Calu3 (cell line): ENCODE results near the gene SOX14. TPM values are rescaled to one million over a fixed set of nuclear protein-coding genes. Genes with fewer than 3 reads are reported as not detected.

Source experiments
- BruUV-seq: library from RNA; stranded (reverse); fragments of 400-500 nt; replicated peaks from 2 replicates; lab custom pipeline; 2021; lab: Mats Ljungman, UMichigan
- CTCF ChIA-PET: fragments of 300-600 bp; sonication (Branson Sonifier 250); formaldehyde crosslinking; loops from one replicate; lab custom pipeline; 2022; ENCODE audit warnings: antibody characterized with exemption; lab: Charles Lee
- DNase-seq: peaks from one replicate; pipeline ENCODE4 v3.0.0; 2022
- H3K27ac Mint-ChIP-seq: one replicate; pipeline ENCODE4 v1.8.0; 2022; ENCODE audit warnings: mixed read lengths; ENCODE audit not compliant: unreplicated experiment
- H3K27me3 Mint-ChIP-seq: one replicate; pipeline ENCODE4 v1.8.0; 2022; ENCODE audit warnings: mixed read lengths; ENCODE audit not compliant: unreplicated experiment
- H3K36me3 Mint-ChIP-seq: one replicate; pipeline ENCODE4 v1.8.0; 2022; ENCODE audit warnings: mild to moderate bottlenecking, moderate library complexity, mixed read lengths; ENCODE audit not compliant: insufficient read depth, unreplicated experiment
- H3K4me1 Mint-ChIP-seq: one replicate; pipeline ENCODE4 v1.8.0; 2022; ENCODE audit warnings: mild to moderate bottlenecking, low read depth, mixed read lengths; ENCODE audit not compliant: unreplicated experiment
- H3K4me3 Mint-ChIP-seq: one replicate; pipeline ENCODE4 v1.8.0; 2022; ENCODE audit warnings: mild to moderate bottlenecking, low read depth, moderate library complexity, mixed read lengths; ENCODE audit not compliant: unreplicated experiment
- H3K9me3 Mint-ChIP-seq: one replicate; pipeline ENCODE4 v1.8.0; 2022; ENCODE audit warnings: low read depth, mixed read lengths; ENCODE audit not compliant: unreplicated experiment
- CTCF ChIP-seq: fragments of 200-600 bp; IDR thresholded peaks from one replicate; pipeline ENCODE4 v1.8.0; 2022; ENCODE audit warnings: antibody characterized with exemption; ENCODE audit not compliant: unreplicated experiment
- intact Hi-C: fragments of 100-400 bp; cut with micrococcal nuclease; formaldehyde crosslinking; loops from one replicate; pipeline ENCODE4 v1.10.0; 2022; ENCODE audit not compliant: unreplicated experiment
- total RNA-seq: library from RNA; stranded (reverse); gene quantifications from 2 replicates; pipeline ENCODE4 v1.2.3, GENCODE V29; 2022

The SOX14 gene
- total RNA-seq, 1 experiment from 2014 or later, result not detected

DNA sequence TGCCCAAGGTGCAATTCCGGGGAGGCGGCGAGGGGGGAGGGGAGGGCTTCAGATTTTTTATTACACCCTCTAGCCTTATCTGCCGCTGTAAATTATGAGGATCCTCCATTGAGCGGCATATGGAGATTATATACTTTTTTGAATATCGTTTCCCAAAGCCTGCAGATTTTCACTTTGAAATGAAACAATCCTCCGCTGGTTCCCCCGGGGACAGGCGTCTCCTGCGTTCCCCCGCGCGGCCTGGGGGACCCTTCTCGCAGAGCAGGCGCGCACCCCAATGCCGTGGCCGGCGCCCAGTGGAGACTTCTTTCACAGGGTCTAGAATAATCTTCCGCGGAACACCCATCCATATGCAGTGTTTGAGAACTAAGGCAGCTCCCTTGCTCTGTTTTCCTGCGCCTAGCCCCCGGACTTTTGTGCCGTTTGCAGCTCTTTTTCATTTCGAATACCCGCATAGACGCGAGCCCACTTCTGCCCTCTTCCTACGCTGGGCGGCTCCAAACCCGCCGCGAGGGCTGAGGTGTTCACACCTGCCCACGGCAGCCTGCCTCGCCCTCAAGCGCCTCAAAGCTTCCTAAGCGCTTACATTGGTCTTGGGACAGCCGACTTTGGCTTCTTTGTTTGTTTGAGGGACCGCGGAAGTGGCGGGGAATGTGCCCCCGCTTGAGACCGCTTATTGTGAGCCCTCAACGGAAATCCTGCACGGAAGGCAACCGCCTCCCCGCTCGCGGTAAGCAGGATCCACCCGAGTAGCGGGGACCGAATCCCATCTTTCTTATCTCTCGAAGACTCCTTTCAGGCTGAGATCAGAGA, 7.5 kb downstream of the SOX14 start:
- BruUV-seq, result no TSS peak
- CTCF ChIA-PET, result interaction anchor here (0.6 kb wide), 1 partner anchor 9 kb away, joined by 3 read pairs; no protein-coding TSS in a partner anchor
- H3K27me3 Mint-ChIP-seq, result peaks cover 70% of the 10 kb centered on the region
- H3K27ac Mint-ChIP-seq, result no peak overlapping the region
- H3K4me3 Mint-ChIP-seq, result no peak overlapping the region
- H3K36me3 Mint-ChIP-seq, result peaks cover 8% of the 10 kb centered on the region
- no peak for DNase-seq
- TF ChIP-seq CTCF, result no peak
- H3K9me3 Mint-ChIP-seq, result no peaks in the 10 kb centered on the region
- H3K4me1 Mint-ChIP-seq, result no peaks in the 10 kb centered on the region
- intact Hi-C loops, result no loop called here

GRCh38 chr3:137772214-137772955, 8.3 kb downstream of the SOX14 start:
- intact Hi-C loops, result no loop called here
- CTCF ChIA-PET, result interaction anchor here (0.6 kb wide), 1 partner anchor 10 kb away, joined by 3 read pairs; no protein-coding TSS in a partner anchor
- Mint-ChIP-seq H3K9me3 (no peaks in the 10 kb centered on the region), H3K27me3 (peaks cover 62% of the 10 kb centered on the region), H3K27ac (no peak overlapping the region), H3K4me3 (no peak overlapping the region), H3K36me3 (peaks cover 8% of the 10 kb centered on the region), H3K4me1 (no peaks in the 10 kb centered on the region)
- no peak for DNase-seq
- no TSS peak for BruUV-seq
- no peak for TF ChIP-seq CTCF

- Mint-ChIP-seq H3K9me3 (no peaks in the 10 kb centered on the region), H3K27ac (no peak overlapping the region), H3K4me1 (no peaks in the 10 kb centered on the region), H3K27me3 (peaks cover 9% of the 10 kb centered on the region), H3K36me3 (no peaks in the 10 kb centered on the region), H3K4me3 (no peak overlapping the region)
- CTCF ChIA-PET, result no interaction called here
- TF ChIP-seq CTCF, result no peak
- BruUV-seq, result no TSS peak
- intact Hi-C loops, result no loop called here
- DNase-seq, result no peak
Observed at GRCh38 chr3:137778941-137779340, 14.8 kb downstream of the SOX14 start.

DNA sequence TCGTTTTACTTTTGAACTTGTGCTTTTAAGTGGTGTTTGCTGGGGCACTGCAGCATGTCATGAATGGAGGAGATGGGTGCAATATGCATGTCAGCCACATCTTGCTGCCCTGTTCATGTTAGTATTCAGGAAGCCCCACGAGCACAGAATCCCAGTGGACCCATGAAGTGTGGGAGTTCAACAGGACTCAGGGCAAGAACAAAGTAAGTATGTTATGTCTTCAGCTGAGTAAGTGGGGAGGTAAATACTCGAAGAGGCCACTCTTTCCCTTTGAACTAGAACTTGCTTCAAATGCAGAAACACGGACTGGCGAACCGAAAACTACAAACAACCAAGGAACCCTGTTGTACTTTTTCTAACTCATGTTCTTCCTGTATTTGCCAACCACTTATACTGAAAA, 23.4 kb downstream of the SOX14 start:
- Mint-ChIP-seq H3K36me3 (no peaks in the 10 kb centered on the region), H3K4me3 (no peak overlapping the region), H3K4me1 (no peaks in the 10 kb centered on the region), H3K9me3 (no peaks in the 10 kb centered on the region), H3K27me3 (peaks cover 32% of the 10 kb centered on the region), H3K27ac (no peak overlapping the region)
- CTCF ChIA-PET, result no interaction called here
- no TSS peak for BruUV-seq
- intact Hi-C loops, result loop anchor here (5.0 kb wide), 1 partner anchor 1920 kb away; no protein-coding TSS in a partner anchor
- TF ChIP-seq CTCF, result no peak
- no peak for DNase-seq
